Measurements from ENCODE around the gene DDX56. TPM values are rescaled to one million over a fixed set of nuclear protein-coding genes. Genes with fewer than 3 reads are reported as not detected.
A peak's percentile ranks its signal among the peaks of the same experiment; 100 is the strongest.

DDX56 gene
- total and polyA plus RNA-seq, 9 of the 15 experiments (the other 6 are each of a cell fraction or from before 2014, with no cell fraction given): 33.0 to 145 (median 102) TPM

DNA sequence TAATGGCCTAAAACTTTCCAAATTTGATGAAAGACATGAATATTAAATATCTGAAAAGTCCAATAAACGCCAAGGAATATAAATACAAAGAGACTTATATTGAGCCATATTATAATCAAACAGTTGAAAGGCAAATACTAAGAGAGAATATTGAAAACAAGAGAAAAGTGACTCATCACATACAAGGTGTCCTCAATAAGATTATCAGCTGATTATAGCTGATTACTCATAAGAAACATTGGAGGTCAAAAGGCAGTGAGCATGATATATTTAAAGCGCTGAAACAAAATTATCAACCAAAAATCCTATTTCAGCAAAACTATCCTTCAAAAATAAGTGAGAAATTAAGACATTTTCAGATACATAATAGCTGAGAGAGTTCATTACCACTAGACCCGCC, 24.8 kb downstream of the DDX56 start (continued):
- TF ChIP-seq CLOCK (CRISPR knock-in tag; IDR thresholded peaks at IDR 0.05; ENCODE audit: borderline replicate concordance) (no peak), TCF7 (IDR thresholded peaks at IDR 0.05; ENCODE audit: borderline replicate concordance) (no peak), MBD1 (CRISPR knock-in tag; IDR thresholded peaks at IDR 0.05) (no peak), HDAC8 (tag; IDR thresholded peaks at IDR 0.05) (no peak), CBFA2T3 (IDR thresholded peaks at IDR 0.05) (peak; percentile 19; the same call in 1 of the 2 replicates), BHLHE40 (IDR thresholded peaks at IDR 0.05; ENCODE audit: low read length) (no peak), HNRNPLL (IDR thresholded peaks at IDR 0.05; ENCODE audit: low read depth, low read length, poor library complexity, severe bottlenecking) (no peak), CREB1 (IDR thresholded peaks at IDR 0.05) (no peak), CREB1 (CRISPR knock-in tag; IDR thresholded peaks at IDR 0.05) (no peak), FOSL1 (tag; conservative IDR thresholded peaks at IDR 0.05) (peak; percentile 62), MIER1 (IDR thresholded peaks at IDR 0.05; ENCODE audit: low read depth) (no peak), EHMT2 (IDR thresholded peaks at IDR 0.05) (no peak), GABPB1 (CRISPR knock-in tag; IDR thresholded peaks at IDR 0.05) (no peak)
- TF ChIP-seq, protein P1, sequence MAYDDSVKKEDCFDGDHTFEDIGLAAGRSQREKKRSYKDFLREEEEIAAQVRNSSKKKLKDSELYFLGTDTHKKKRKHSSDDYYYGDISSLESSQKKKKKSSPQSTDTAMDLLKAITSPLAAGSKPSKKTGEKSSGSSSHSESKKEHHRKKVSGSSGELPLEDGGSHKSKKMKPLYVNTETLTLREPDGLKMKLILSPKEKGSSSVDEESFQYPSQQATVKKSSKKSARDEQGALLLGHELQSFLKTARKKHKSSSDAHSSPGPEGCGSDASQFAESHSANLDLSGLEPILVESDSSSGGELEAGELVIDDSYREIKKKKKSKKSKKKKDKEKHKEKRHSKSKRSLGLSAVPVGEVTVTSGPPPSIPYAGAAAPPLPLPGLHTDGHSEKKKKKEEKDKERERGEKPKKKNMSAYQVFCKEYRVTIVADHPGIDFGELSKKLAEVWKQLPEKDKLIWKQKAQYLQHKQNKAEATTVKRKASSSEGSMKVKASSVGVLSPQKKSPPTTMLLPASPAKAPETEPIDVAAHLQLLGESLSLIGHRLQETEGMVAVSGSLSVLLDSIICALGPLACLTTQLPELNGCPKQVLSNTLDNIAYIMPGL (CRISPR knock-in tag; IDR thresholded peaks at IDR 0.05): no peak
- TF ChIP-seq, protein P2, sequence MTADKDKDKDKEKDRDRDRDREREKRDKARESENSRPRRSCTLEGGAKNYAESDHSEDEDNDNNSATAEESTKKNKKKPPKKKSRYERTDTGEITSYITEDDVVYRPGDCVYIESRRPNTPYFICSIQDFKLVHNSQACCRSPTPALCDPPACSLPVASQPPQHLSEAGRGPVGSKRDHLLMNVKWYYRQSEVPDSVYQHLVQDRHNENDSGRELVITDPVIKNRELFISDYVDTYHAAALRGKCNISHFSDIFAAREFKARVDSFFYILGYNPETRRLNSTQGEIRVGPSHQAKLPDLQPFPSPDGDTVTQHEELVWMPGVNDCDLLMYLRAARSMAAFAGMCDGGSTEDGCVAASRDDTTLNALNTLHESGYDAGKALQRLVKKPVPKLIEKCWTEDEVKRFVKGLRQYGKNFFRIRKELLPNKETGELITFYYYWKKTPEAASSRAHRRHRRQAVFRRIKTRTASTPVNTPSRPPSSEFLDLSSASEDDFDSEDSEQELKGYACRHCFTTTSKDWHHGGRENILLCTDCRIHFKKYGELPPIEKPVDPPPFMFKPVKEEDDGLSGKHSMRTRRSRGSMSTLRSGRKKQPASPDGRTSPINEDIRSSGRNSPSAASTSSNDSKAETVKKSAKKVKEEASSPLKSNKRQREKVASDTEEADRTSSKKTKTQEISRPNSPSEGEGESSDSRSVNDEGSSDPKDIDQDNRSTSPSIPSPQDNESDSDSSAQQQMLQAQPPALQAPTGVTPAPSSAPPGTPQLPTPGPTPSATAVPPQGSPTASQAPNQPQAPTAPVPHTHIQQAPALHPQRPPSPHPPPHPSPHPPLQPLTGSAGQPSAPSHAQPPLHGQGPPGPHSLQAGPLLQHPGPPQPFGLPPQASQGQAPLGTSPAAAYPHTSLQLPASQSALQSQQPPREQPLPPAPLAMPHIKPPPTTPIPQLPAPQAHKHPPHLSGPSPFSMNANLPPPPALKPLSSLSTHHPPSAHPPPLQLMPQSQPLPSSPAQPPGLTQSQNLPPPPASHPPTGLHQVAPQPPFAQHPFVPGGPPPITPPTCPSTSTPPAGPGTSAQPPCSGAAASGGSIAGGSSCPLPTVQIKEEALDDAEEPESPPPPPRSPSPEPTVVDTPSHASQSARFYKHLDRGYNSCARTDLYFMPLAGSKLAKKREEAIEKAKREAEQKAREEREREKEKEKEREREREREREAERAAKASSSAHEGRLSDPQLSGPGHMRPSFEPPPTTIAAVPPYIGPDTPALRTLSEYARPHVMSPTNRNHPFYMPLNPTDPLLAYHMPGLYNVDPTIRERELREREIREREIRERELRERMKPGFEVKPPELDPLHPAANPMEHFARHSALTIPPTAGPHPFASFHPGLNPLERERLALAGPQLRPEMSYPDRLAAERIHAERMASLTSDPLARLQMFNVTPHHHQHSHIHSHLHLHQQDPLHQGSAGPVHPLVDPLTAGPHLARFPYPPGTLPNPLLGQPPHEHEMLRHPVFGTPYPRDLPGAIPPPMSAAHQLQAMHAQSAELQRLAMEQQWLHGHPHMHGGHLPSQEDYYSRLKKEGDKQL (CRISPR knock-in tag; IDR thresholded peaks at IDR 0.05; ENCODE audit: borderline replicate concordance): no peak
- TF ChIP-seq, protein P3, sequence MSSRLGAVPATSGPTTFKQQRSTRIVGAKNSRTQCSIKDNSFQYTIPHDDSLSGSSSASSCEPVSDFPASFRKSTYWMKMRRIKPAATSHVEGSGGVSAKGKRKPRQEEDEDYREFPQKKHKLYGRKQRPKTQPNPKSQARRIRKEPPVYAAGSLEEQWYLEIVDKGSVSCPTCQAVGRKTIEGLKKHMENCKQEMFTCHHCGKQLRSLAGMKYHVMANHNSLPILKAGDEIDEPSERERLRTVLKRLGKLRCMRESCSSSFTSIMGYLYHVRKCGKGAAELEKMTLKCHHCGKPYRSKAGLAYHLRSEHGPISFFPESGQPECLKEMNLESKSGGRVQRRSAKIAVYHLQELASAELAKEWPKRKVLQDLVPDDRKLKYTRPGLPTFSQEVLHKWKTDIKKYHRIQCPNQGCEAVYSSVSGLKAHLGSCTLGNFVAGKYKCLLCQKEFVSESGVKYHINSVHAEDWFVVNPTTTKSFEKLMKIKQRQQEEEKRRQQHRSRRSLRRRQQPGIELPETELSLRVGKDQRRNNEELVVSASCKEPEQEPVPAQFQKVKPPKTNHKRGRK (tag; IDR thresholded peaks at IDR 0.05): no peak
